HTR-8/SVneo (cell line): Measurements from ENCODE around the gene WDR18.
"Not testable (repeated sequence)": the region's sequence is repeated elsewhere in the genome, so short reads cannot be mapped to it uniquely, and the experiment has no call there.

Experiments used
- DNase-seq: peaks from one replicate; pipeline ENCODE4 v3.0.0; 2011; ENCODE audit warnings: low spot score, mixed read lengths; ENCODE audit not compliant: insufficient read length
- FAIRE-seq: peaks from 2 replicates; lab custom pipeline; 2011; peaks lifted over from hg19 to GRCh38; lab: Jason Lieb, UNC

WDR18 gene

DNA sequence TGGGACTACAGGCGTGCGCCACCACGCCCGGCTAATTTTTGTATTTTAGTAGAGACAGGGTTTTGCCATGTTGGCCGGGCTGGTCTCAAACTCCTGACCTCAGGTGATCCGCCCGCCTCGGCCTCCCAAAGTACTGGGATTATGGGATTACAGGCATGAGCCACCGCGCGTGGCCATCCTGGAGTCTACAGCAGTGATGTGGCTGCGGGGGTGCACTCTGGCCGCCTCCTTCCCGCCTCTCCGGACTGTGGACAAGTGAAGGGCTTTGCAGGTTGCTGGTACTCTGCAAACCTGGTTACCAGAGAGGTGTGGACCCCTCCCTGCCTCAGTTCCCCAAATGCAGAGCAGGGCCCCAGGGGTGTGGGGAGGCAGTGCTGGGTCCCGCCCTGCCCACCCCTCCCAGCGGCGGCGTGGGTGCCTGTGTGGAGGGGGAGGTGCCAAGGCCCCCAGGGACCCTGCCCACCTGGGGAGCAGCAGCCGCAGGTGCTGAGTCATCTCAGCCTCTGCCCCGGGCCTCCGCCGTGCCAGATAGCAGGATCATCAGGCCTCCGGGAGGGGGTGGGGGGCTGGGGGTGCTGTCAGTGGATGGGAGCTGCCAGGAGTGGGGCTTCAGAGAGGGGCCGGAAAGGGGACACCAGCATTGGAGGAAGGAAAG, 35.2 kb upstream of the WDR18 start:
- no peak for FAIRE-seq

DNA sequence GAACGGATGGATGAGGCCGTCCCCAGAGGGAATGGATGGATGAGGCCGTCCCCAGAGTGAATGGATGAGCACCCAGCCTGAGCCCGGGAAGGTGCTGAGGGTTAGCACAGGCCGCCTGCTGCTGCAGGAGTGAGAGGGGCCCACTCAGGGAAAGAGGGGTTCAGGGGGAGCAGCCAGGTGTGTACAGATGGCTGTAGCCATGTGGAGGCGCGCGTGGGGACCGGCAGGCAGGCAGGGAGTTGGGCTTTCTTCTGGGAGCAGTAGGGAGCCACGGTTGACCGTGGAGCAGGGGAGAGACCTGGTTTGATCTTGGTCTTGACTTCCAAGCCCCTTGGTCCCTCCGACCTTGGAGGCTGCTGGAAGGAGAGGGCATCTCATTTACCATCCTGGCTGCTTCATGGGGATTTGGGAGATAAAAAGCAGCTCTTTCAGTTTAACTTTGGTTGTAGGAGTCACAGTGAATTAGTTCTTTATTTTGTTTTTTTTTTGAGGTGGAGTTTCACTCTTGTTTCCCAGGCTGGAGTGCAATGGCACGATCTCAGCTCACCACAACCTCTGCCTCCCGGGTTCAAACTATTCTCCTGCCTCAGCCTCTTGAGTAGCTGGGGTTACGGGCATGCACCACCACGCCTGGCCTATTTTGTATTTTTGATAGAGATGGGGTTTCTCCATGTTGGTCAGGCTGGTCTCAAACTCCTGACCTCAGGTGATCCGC, 33.6 kb upstream of the WDR18 start:
- FAIRE-seq (no peak), DNase-seq (no peak)

More for the DNA sequence above, 35.2 kb upstream of the WDR18 start:
- no peak for DNase-seq

DNA sequence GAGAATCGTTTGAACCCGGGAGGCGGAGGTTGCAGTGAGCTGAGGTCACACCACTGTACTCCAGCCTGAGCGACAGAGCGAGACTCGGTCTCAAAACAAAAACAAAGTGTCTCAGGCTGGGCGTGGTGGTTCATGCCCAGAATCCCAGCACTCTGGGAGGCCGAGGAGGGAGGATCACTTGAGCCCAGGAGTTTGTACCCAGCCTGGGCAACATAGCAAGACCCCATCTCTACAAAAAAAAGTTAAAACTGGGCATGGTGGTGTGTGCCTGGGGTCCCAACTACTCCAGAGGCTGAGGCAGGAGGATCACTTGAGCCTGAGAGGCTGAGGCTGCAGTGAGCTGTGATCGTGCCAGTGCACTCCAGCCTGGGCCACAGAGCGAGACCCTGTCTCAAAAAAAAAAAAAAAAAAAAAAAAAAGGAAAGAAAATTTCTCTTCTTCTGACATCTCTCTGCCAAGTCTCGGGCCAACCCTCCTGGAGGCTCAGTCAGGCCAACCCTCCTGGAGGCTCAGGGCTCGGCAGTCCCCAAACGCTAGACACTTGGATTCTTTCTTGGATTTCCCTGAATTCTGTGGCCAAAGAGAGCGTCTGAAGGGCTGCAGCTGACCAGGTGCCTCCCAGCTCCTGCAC, 32.0 kb upstream of the WDR18 start:
- DNase-seq (no peak), FAIRE-seq (no peak)

- FAIRE-seq (no peak), DNase-seq (no peak)
Observed at GRCh38 chr19:952680-953444, 31.3 kb upstream of the WDR18 start.

DNA sequence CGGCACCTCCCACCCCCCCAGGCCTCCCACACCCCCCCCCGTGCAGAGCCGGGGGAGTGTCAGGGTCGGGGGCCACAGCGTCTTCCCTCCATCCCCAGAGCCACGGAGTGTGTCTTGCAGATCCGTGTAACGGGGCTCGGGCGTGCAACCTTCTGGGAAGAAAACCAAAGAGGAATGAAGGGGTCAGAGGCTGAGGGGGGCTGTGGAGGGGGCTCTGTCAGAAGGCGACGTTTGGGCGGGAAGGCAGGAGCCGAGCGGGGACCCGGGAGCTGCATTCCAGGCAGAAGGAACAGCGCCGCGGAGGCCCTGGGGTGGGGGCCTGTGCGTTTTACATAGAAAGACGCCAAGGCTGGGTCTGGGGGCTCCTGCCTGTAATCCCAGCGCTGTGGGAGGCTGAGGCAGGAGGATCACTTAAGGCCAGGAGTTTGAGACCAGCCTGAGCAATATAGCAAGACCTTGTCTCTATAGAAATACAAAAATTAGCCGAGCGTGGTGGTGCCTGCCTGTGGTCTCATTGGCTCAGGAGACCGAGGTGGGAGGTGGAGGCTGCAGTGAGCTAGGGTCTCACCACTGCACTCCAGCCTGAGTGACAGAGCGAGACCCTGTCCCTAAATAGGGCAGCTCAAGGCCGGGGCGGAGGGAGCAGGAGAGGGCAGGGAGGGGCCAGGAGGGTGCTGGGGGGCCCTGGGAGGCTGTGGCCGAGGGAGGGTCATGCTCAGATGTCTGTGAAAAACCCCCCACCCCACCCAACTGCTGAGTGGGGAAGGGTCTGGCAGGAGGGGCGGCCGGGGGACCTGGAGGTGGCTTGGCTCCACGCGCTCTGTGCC, 30.5 kb upstream of the WDR18 start:
- no peak for FAIRE-seq
- DNase-seq, result no peak

DNA sequence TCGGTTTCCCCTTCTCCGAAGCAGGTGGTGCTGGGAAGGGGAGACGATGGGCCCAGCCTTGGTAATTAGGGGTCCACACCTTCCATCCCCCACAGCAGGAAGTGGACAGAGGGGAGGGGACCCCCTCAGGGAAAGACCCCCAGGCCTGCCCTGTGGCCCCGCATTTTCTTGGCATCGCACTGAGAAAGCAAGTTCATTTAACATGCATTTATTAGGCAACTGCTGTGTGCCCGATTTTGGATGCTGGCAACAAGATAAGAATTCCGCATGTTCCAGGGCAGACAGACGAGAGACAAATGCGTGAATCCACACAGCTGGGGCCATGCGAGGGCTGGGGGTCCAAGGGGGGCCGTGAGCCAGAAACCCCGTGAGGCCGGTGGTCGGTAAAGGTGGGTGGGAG, 29.9 kb upstream of the WDR18 start:
- no peak for FAIRE-seq
- no peak for DNase-seq

- FAIRE-seq (no peak), DNase-seq (no peak)
Observed at GRCh38 chr19:954672-955494, 29.3 kb upstream of the WDR18 start.

- no peak for DNase-seq
Observed at GRCh38 chr19:955803-956765, 28.1 kb upstream of the WDR18 start.

GRCh38 chr19:956766-957440, 27.2 kb upstream of the WDR18 start:
- no peak for DNase-seq
- no peak for FAIRE-seq

More at GRCh38 chr19:955803-956765, 28.1 kb upstream of the WDR18 start:
- FAIRE-seq, result no peak

- not testable (repeated sequence) for FAIRE-seq, DNase-seq
Observed at GRCh38 chr19:957578-957977, 26.6 kb upstream of the WDR18 start.

GRCh38 chr19:958967-959855, 24.9 kb upstream of the WDR18 start:
- FAIRE-seq, result peak; percentile 13
- DNase-seq, result no peak

DNA sequence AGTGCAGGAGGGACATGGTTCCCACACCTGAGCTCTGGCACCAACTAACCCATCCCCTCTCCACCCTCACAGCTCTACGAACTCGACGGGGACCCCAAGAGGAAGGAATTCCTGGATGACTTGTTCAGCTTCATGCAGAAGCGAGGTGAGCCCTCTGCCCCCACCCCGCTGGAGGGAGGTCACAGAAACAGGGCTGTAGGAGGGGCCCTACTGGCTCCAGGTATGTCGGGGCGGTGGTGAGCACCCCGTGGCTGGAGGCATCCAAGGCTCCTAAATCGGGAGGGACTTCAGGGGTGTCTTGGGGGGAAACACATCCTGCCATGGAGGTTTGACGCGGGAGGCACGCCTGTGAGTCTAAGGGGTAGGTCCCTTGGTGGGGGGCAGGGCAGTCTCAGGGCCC, 24.1 kb upstream of the WDR18 start:
- no peak for FAIRE-seq
- DNase-seq, result no peak

GRCh38 chr19:960601-960938, 23.6 kb upstream of the WDR18 start:
- no peak for DNase-seq
- FAIRE-seq, result no peak

- FAIRE-seq, result no peak
- no peak for DNase-seq
Observed at GRCh38 chr19:961866-962620, 22.1 kb upstream of the WDR18 start.

DNA sequence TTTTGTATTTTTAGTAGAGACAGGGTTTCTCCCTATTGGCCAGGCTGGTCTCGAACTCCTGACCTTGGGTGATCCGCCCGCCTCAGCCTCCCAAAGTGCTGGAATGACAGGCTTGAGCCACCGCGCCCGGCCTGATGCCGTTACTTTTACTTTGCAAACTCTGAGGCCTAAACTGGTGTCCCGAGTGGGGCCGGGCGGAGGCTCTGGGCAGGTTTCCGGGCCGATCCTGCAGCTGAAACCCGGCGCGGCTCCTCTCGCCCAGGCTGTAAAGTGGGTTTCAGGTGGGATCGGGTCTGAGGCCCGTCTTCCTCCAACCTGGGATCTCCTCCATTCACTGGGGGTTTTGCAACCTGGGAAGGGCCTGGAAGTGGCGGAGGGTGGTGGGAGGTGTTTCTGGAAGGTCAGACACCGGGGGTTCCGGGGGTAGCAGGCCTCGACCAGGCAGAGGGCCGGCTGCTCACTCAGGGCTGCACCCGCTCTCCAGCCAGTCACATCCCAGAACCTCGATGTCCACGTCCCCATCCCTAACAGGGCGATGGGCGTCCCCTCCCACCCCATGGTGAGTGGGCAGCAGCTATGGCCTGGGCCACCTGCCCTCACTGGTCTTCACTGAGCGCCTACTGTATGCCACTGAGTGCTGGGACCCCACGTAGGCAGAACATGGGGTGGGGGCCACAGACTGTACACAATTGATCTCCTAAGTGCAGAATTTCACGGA, 21.3 kb upstream of the WDR18 start:
- DNase-seq (no peak), FAIRE-seq (no peak)
